GM10847 (cell line): ENCODE data around the gene TIA1.

Experiments
- POLR2A ChIP-seq: IDR thresholded peaks from 2 replicates; pipeline ENCODE4 v1.6.1; 2011; ENCODE audit not compliant: insufficient read length; ENCODE audit errors: extremely low read depth

The TIA1 gene

DNA sequence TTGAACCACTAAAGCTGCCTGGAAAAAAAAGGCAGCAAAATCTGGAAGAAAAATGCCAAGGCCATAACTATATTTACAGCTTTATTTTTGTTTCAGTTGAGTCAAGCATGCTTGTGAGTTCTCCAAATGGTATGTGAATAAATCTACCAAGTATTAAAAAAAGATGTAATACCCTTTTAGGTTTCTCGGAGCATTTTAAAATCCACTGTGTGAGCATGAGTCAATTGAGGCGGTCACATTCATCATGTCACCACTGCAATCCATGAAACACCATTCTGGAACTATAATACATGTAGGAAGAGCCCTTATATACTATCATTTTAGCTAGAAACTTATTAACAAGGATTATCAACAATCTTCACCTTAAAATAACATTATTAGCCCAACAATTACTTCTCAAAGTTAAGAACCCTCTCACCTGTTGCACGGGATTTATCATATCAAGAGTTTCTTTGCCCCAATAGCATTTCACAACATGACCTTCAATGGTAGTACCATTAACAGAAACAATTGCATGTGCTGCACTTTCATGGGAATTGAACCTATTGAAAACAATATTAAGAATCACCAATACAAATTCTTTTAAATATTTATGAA, 33.4 kb downstream of the TIA1 start:
- no peak for TF ChIP-seq POLR2A

DNA sequence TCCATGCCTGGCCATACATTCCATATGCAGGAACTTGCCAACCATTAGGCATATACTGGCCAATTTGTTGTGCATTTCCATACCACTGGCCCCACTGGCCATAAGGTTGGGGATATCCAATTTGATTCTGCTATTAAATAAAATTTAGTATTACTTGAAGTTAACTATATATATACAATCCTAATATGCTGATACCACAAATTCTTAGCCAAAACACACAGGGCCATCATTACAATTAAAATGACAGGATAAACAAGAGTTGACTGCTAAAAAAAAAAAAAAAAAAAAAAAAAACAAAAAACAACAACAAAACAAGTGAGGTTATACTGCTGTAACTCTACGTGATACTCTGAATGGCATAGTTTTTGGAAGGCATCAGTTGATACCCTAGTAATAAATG, 34.1 kb downstream of the TIA1 start:
- TF ChIP-seq POLR2A, result no peak

- TF ChIP-seq POLR2A, result no peak
Measured at GRCh38 chr2:70212298-70212932, 36.0 kb downstream of the TIA1 start.

- no peak for TF ChIP-seq POLR2A
Measured at GRCh38 chr2:70211595-70211994, 36.8 kb downstream of the TIA1 start.

GRCh38 chr2:70204452-70204851, 44.0 kb downstream of the TIA1 start:
- no peak for TF ChIP-seq POLR2A

GRCh38 chr2:70203086-70203485, 45.3 kb downstream of the TIA1 start:
- TF ChIP-seq POLR2A, result no peak

DNA sequence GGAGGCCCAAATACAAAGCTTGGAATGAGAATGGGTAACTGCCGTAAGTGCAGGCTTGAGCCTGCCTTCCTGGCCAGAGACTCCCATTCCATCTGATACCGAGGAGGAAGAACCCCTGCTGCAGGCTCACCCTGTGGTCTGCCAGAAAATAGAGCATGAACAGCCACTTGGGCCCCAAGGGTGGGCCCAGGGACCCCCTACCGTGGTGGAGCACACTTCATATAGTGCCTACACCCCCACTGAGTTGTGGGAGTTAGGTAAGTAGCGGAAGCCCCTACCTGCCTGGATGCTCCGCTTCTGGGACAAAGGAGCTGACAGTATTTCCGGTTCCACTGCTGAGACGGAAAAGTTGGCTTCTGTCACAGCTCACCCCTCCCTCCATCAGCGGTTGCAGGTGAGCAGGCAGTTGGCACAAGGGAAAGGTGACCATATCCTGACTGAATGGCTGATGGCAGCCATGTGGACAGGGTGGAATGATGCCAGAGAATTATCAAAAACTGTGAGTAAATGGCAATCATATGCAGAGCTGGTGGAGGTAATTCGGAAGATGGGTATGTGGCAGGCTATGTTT, 46.1 kb downstream of the TIA1 start:
- TF ChIP-seq POLR2A, result no peak

DNA sequence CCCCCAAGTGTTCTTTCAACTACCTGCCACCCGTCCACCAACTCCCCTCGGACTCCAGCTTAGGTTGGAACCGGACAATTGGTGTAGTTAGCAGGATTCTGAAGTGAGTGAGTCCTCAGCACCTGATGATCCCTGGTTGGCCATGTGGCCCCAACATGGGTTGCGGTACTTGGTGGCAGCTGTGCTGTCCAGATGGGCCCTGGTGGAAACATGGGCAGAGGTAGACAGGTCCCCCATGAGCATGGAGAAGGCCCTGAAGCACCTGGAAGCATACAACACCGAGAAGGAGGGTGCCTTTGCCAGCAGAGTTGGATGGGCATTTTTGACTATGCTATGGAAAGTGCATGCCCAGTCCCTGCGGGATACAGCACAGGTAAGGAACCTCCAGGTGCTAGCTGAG, 46.6 kb downstream of the TIA1 start:
- TF ChIP-seq POLR2A, result no peak

DNA sequence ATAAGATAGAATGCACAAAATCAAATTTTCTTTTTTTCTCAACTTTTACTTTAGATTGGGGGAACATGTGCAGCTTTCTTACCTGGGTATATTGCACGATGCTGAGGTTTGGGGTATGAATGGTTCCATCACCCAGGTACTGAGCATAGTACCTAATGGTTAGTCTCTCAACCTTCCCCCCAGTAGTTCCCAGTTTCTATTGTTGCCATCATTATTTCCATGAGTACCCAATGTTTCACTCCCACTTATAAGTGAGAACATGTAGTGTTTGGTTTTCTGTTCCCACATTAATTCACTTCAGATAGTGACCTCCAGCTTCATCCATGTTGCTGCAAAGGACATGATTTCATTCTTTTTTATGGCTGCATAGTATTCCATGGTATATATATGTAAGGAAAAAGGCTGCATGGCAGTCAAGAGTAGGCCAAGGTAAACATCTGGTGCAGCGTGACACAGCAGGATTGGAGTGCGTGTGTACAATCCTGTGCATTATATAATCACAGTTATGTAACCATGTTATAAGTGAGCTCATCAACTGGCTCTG, 47.1 kb downstream of the TIA1 start:
- no peak for TF ChIP-seq POLR2A

DNA sequence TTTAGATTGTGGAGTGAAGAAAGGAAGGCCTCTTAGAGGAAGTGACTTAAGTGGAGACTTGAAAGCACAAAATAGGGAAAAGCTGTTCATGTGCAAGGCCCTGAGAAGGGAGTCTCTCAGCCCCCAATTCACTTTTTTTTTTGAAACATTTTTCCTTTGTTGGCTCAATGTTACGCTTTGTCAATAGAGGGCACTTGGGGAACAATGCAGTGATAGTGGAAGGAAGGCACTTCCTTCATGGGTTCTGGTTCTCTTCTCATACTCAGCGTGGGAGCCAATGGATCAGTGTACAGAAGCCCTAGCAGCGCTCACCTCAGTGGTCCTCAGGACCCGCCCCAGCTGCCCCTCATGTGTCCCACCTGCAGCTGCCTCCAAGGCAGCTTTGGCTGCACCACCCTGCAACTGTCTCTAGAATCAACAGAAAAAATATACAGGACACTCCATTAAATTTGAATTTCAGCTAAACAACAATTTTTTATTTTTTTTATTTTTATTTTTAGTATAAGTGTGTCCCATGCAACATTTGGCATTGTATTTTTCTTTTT, 49.0 kb downstream of the TIA1 start:
- TF ChIP-seq POLR2A, result no peak

DNA sequence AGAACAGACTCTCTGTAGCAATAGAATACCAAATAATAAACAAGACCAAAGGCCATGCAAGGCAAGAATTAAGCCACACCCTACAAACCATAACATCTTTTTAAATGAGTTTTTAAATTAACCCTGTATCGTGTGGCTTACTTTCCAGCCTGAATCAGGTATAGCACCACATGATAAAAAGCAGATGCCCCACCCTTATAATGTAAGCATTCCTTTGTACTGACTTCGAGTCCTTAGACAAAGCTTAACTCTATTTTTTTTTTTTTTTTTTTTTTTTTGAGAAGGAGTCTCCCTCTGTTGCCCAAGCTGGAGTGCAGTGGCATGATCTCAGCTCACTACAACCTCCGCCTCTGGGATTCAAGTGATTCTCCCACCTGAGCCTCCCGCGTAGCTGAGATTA, 55.9 kb downstream of the TIA1 start:
- no peak for TF ChIP-seq POLR2A

- no peak for TF ChIP-seq POLR2A
Measured at GRCh38 chr2:70191244-70191735, 57.1 kb downstream of the TIA1 start.

DNA sequence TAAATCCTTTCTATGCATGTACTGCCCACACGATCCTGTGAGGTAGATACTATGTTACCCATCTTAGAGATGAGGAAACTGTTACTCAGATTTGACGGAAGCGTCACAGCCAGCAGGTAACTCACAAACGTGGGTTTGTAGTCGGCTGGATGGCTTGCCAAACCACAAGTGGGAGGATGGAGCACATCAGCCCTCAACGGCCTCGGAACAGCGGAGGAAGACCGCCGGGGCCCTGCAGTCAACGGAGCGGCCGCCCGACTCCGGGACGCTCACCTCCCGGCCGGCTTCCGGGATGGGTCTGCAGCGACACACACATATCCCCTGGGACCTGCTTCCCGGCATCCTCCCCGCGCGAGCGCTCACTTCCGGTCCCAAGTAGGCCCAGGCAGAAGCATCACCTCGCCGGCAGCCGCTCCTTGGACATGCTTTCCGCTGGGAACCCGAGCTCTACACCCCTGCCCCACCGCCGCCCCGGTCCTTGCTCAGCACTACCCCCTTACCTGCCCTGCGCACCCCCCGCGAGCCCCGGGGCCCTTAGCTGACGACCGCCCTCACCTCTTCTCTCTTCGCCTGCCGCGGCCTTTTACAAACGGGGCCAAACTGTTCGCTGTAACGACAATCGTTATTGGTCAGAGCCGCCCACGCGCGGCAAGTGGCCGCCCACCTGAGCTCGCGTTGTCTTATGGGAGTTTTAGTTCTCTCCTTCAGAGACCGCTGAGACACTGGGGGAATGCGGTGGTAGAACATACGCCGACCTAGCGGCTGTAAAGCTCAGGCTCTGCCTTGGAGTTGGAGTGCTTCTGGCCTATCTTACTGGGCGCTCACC, 57.8 kb downstream of the TIA1 start, which contains the start of gene C2orf42:
Gene C2orf42 (minus strand): TSS at position 602 of the 826 bp plus-strand sequence. CDS start 9,034 bp downstream, outside the sequence.
- peak; percentile 98 for TF ChIP-seq POLR2A

GRCh38 chr2:70188460-70188859, 60.0 kb downstream of the TIA1 start:
- TF ChIP-seq POLR2A, result no peak

DNA sequence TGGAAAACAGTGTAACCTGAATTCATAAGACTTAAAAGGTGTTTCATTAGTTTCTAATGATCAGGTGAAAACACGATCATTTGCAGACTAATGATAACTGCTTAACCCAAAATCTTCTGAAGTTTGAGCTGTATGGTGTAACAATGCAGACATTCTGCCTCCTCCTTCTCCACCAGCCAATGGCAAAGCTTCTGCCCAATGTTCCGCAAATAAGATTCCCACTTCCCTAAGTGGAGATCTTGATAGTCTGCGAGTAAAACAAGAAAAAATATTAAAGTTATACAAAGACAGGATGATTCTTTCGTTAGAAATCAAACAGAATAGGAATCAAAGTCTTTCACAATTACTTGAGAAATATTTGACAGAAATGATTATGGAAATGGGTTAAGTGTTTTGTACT, 65.7 kb downstream of the TIA1 start:
- TF ChIP-seq POLR2A, result no peak
